ENCODE results near the gene UNC50. TPM values are rescaled to one million over a fixed set of nuclear protein-coding genes. Genes with fewer than 3 reads are reported as not detected.

The UNC50 gene
- total and polyA plus RNA-seq, 12 donors: 43.5 to 75.1 (median 55.1) TPM

GRCh38 chr2:98563394-98563793 is 45.0 kb upstream of the UNC50 start:
- 91 to 98% (median 97%) methylated on average over 10 to 13 of the region's 13 CpGs for WGBS, 4 donors
- H3K36me3 ChIP-seq (replicated peaks in 1 of 2): peaks cover 0 to 60% of the 10 kb centered on the region in 2 donors

DNA sequence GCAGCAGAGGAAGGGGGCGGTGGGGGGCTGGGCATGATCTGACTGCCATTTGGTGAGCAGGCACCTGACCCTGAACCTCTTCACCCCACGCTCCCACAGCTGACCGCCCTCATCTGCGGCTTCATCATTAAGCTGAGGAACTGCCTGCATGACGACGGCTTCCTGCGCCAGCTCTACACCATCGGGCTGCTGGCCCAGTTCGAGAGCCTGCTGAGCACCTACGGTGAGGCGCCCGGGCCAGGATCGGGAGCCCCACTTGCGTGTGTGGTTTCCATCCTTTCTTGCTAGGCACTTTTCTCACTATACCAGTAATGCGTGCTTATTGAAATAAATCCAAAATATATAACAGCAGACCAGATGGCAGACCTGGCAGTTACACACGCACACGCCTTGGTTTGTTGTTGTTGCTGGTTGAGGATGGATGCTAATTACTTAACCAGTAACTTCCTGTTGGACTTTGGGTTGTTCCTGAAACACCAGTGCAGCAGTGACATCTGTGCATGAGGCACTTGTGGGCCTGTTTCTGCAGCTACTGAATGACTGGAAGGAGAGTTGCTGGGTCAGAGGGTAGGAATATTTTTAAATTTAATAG is 43.8 kb upstream of the UNC50 start:
- Histone ChIP-seq H3K4me3 (no peak overlapping the region), H3K27ac (no peak overlapping the region), H3K36me3 (replicated peaks in 1 of 2) (peaks cover 0 to 63% of the 10 kb centered on the region in 2 donors), H3K9me3 (replicated peaks in 1 of 3) (no peaks in the 10 kb centered on the region), H3K27me3 (no peaks in the 10 kb centered on the region), H3K4me1 (replicated peaks in 1 of 2) (peaks cover 32 to 37% of the 10 kb centered on the region in 2 donors)
- 93 to 95% (median 94%) methylated on average over 13 to 17 of the region's 17 CpGs for WGBS, 4 donors
- intact Hi-C loops (cut with DNase I): loop anchor here in 1 of 2 donors (10.0 kb wide), 1 partner anchor 150 kb away; no protein-coding TSS in a partner anchor
- no peak for DNase-seq
- TF ChIP-seq POLR2A (IDR thresholded peaks at IDR 0.05): no peak
- TF ChIP-seq, protein P1, sequence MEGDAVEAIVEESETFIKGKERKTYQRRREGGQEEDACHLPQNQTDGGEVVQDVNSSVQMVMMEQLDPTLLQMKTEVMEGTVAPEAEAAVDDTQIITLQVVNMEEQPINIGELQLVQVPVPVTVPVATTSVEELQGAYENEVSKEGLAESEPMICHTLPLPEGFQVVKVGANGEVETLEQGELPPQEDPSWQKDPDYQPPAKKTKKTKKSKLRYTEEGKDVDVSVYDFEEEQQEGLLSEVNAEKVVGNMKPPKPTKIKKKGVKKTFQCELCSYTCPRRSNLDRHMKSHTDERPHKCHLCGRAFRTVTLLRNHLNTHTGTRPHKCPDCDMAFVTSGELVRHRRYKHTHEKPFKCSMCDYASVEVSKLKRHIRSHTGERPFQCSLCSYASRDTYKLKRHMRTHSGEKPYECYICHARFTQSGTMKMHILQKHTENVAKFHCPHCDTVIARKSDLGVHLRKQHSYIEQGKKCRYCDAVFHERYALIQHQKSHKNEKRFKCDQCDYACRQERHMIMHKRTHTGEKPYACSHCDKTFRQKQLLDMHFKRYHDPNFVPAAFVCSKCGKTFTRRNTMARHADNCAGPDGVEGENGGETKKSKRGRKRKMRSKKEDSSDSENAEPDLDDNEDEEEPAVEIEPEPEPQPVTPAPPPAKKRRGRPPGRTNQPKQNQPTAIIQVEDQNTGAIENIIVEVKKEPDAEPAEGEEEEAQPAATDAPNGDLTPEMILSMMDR (IDR thresholded peaks at IDR 0.05): no peak

More at GRCh38 chr2:98563394-98563793, 45.0 kb upstream of the UNC50 start:
- Histone ChIP-seq H3K4me1 (replicated peaks in 1 of 2) (peaks cover 33 to 40% of the 10 kb centered on the region in 2 donors), H3K9me3 (replicated peaks in 1 of 3) (no peaks in the 10 kb centered on the region), H3K4me3 (no peak overlapping the region), H3K27me3 (no peaks in the 10 kb centered on the region), H3K27ac (peak overlapping the region in 1 of 5 donors; percentile 91)
- intact Hi-C loops (cut with DNase I): loop anchor here in 1 of 2 donors (10.0 kb wide), 1 partner anchor 149 kb away; no protein-coding TSS in a partner anchor
- no peak for TF ChIP-seq POLR2A (IDR thresholded peaks at IDR 0.05)
- TF ChIP-seq, protein P1 (IDR thresholded peaks at IDR 0.05): no peak
- DNase-seq: no peak

DNA sequence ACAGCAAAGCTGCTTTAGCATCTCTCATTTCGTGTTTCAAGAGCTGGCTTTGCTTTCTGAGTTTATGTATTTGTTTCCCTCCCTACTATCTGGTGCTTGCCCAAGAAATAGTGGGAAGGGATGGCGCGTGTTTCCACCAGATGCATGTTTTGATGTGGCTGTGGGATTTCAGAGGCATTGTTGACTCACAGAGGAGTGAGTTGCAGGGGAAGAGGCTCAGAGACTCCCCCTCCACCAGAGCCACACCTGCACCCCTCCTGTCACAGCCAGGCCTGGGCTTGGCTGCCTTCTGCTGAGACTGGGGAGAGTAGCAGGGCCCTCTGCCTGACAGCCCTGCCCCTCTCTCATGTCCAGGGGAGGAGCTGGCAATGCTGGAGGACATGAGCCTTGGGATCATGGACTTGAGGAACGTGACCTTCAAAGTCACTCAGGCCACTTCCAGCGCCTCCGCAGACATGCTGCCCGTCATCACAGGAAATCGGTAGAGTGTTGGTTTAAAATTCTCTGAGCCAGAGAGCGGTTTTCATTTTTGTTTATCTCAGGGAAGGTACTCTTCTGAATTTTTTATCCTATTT is 43.0 kb upstream of the UNC50 start:
- Histone ChIP-seq H3K36me3 (replicated peaks in 1 of 2) (peaks cover 0 to 69% of the 10 kb centered on the region in 2 donors), H3K4me3 (no peak overlapping the region), H3K27me3 (no peaks in the 10 kb centered on the region), H3K27ac (peak overlapping the region in 3 of 5 donors; percentile 46 to 56 (median 52)), H3K9me3 (replicated peaks in 1 of 3) (no peaks in the 10 kb centered on the region), H3K4me1 (replicated peaks in 1 of 2) (peaks cover 26 to 29% of the 10 kb centered on the region in 2 donors)
- TF ChIP-seq POLR2A (IDR thresholded peaks at IDR 0.05): peak in 1 of 2 donors; percentile 23
- TF ChIP-seq, protein P1 (IDR thresholded peaks at IDR 0.05): no peak
- intact Hi-C loops (cut with DNase I): loop anchor here in 1 of 2 donors (10.0 kb wide), 1 partner anchor 151 kb away; no protein-coding TSS in a partner anchor
- peak; percentile 35 to 78 (median 59) for DNase-seq
- 66 to 73% (median 69%) methylated on average over 8 to 9 of the region's 9 CpGs for WGBS, 4 donors

- intact Hi-C loops (cut with DNase I): loop anchor here in 1 of 2 donors (10.0 kb wide), 1 partner anchor 151 kb away; no protein-coding TSS in a partner anchor
- TF ChIP-seq, protein P1 (IDR thresholded peaks at IDR 0.05): no peak
- TF ChIP-seq POLR2A (IDR thresholded peaks at IDR 0.05): no peak
- Histone ChIP-seq H3K36me3 (replicated peaks in 1 of 2) (peaks cover 0 to 74% of the 10 kb centered on the region in 2 donors), H3K4me1 (replicated peaks in 1 of 2) (peaks cover 22 to 24% of the 10 kb centered on the region in 2 donors), H3K9me3 (replicated peaks in 1 of 3) (no peaks in the 10 kb centered on the region), H3K27ac (peak overlapping the region in 3 of 5 donors; percentile 46 to 56 (median 52)), H3K4me3 (no peak overlapping the region), H3K27me3 (no peaks in the 10 kb centered on the region)
- WGBS, 4 donors: 93 to 97% (median 95%) methylated on average over 17 to 19 of the region's 19 CpGs
- DNase-seq: no peak
Measured at GRCh38 chr2:98565941-98566340, 42.4 kb upstream of the UNC50 start.
